ENCODE data around the gene EZR.

The EZR gene

DNA sequence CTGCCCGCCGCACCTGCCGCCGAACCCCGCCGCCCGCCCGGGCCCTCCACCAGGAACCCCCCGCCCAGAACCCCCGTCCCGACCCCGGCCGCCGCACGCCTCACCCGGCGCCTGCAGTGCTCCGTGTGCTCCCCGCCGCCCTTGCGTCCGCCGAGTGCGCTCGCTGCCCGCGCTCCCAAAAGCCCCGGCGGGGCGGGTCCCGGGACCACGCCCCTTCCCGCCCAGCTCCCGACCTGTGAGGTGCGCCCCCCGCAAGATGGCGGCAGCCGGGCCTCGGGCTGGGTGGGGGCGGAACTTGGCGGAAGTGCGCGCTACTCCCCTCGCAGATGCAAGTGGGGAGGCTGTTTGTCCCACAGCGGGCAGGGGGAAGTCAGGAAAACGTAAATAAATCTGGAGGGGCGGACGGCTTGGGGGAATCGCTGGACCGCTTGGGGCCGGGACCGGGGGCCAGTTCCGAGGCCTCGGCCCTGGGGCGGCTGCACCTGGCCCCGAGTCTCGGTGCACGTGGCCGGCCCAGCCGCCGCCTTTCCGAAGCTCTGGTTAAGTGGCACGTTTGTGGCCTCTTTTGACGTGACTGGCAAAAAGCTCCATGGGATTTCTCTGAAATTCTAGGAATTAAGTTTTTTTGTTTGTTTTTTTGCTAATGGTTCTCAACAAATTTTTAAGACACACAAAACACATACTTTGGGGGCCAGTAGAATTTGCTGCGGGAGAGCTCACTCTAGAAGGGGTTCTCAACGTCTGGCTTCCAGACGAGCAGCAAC, at the start of gene EZR:
Gene EZR, minus strand, starts transcription at position 156 of the 764 bp plus-strand sequence. CDS start 1,275 bp downstream, outside the sequence.
- peak; percentile 87 for DNase-seq

DNA sequence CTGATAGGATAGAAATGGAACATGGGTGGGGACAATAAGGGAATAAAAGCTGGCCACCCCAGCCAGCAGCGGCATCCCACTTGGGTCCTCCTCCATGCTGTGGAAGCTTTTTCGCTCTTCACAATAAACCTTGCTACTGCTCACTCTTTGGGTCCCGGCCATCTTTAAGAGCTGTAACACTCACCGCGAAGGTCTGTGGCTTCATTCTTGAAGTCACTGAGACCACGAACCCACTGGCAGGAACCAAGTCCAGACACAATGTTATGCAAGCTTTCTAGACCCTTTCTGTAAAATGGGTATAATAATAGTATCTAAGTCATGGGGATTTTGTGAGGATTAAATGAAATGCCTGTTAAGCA, 48.9 kb upstream of the EZR start:
- DNase-seq, result no peak

DNA sequence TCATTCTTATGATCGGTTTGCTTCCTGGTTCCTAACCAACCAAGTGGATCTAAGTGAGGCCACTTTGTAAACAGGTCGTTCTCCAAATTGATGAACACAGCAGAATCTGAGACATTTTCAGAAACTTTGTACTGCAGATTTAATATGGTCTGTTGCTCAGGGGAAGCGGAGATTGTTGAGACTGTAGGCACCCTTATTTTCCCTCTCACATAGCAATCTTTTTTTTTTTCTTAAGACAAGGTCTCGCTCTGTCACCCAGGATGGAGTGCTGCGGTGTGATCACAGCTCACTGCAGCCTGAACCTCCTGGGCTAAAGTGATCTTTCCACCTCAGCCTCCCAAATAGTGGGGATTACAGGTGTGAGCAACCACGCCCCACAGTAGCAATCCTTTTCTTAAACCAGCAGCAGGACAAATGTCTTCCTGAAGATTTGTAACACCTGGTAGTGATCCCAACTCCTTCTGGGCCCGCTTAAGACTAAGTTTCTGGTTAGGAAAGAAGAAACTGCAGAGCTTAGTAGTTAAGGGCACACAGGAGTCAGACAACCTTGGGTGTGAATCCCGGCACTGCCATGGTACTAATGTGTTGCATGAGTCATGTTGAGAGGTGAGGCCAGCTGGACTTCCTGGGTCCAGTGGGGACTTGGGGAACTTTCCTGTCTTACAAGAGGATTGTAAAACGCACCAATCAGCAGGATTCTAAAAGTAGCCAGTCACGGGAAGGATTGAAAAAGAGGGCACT, 48.4 kb upstream of the EZR start:
- no peak for DNase-seq

DNA sequence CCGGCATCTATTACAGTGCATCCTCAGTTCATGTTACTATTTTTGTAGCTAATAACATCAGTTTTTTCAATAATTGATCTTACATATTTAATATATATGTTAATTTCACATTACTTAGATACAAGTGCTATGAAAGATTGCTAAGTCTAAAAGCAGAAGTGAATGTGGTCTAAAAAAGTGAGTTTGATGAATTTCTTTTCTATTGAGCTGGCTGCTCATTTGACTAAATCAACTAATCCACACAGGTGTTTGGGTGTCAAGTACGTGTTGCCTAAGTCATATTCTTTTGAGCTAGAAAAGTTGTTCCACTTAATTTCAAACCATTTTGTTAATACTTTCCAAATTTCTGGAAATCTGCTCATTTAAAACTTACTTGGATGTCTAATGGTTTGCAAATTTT, 46.6 kb upstream of the EZR start:
- no peak for DNase-seq

DNA sequence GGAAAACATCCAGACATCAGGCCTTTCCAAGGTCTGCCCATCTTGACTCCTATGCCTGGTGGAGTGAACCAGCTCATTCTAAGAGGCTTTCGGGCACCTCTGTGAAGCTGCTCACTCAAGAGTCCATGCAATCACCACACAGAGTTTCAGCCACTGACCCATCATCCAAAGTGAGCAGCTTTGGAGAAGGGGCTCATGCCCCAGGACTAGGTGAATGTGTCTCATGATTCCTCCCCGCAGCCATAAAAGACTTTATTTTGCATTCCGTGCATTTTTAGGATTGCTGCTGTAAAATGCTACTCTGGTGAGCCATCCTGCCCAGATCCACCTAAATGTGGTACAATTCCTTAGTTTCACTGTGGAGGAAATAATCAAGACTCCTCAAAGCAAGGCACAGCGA, 44.5 kb upstream of the EZR start:
- DNase-seq, result no peak

DNA sequence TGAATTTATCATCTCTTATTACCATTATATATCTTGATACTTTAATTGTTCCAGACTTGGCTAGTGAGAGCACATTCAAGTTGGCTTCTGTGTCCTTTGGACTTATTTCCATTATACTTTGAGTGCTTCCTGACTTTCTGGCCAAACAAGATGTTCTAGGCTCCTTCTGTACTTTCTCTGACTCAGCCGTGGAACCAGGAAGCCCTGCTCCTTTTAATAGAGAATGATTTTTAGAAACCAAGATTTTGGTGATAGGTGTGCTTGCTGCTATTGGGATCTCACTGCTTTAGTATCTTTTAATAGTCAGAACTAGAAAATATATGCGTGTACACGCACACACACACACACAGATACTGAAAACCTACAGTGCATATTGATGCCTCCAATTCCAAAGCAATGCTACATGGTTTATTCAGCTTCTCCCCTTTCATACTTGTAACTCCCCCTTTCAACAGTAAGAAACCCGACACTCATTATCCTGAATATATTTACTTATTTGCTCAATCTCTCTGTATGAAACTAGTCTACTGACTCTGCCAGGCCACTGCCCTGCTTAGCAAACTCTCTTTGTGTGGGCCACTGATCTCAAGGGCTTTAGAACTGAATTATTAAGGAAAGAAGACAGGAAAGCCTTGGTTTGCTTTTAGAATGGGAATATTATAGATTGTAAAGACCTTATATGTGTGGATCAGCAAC, 42.7 kb upstream of the EZR start:
- DNase-seq, result no peak

DNA sequence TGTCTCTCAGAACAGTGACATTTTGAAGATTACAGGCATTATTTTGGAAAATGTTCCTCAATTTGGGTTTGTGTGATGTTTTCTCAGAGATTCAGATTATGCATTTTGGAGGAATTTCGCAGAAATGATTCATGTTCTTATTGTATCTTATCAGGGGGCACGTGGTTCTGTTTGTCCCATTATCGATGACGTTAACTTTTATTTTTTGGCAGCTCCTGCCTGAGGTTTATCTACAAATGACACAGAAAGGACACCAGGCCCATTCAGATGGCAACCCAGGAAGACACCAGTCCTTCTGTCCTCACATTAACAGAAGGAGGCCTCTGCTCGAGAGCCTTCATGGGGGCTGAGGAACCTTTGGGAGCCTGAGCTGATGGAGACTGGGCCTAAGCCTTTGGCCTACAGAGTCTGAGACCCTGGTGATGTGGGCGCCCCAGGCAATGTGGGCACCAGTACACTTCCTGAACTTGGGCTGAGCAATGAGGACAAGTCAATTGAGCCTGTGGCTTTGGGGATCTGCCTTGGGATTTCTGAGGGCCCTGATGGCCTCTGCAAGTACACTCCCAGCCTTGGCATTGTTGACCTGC, 41.2 kb upstream of the EZR start:
- no peak for DNase-seq

DNA sequence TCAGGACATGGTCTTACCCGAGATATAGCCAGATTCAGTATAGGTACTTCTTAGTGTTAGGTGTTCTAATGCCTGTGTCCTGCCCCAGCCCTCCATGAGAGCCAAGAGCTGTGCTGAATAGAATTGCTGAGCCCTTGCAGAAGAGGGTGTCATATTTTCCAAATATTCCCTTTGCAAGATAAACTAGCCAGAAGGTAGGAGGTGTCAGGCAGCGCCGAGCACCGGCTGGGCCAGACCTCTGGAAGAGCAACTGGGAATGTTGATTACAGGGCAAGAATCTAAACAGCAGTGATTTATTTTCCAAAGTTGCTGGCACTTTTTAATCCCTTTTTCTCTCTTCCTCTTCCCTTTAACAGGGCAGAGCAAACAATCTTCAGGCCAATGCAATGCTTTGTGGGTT, 37.1 kb upstream of the EZR start:
- DNase-seq, result no peak

DNA sequence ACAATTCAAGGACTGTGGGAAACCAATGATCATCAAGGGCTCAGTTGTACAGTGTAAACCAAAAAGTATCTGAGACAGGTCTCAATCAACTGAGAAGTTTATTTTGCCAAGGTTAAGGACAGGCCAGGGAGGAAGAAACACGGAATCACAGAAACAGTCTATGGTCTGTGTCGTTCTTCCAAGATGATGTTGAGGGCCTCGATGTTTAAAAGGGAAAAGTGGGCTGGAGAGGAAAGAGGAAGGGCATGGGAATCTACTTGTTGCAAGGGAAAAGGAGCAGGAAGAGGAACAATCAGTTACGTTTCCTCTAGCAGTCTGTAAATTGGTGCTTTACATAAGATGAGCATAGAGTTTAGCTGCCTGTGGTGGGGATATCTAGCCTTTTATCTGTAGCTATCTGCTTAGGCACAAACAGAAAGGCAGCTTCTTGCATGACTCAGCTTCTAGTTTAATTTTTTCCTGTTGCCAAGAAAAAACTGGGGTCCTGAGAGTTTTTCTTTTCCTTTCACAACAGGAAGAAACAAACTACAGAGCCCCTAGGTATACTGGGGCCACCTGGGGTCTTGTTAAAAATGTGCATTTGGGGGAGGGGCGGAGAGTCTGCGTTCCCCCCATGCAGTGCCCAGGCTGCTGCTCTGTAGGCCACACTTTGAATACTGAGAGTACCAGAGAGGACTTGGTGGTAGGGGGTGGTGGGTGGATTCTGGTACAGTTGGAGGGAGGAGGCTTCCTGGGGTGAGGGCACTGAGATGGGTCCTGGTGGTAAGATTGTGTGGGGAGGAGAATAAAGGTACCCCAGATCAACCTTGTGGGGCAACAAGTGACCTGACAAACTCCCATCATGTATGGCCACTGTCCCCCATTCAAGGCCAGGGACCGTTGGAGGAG, 35.3 kb upstream of the EZR start:
- no peak for DNase-seq

DNA sequence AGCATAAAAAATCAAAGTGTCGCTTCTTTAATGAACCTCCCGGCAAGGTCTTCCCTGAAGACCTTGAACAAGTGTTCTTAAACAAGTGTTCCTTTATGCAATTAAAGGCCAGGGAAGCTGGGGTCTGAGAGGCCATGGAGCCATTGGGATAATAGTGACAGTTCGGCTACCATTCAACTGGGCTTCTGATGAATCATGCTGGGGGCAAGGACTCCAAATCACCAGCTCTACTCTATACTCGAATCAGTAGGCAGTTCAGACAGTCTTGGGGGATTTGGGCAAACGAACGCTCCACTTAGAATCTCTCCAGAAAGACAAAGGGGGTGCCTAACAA, 34.7 kb upstream of the EZR start:
- no peak for DNase-seq

DNA sequence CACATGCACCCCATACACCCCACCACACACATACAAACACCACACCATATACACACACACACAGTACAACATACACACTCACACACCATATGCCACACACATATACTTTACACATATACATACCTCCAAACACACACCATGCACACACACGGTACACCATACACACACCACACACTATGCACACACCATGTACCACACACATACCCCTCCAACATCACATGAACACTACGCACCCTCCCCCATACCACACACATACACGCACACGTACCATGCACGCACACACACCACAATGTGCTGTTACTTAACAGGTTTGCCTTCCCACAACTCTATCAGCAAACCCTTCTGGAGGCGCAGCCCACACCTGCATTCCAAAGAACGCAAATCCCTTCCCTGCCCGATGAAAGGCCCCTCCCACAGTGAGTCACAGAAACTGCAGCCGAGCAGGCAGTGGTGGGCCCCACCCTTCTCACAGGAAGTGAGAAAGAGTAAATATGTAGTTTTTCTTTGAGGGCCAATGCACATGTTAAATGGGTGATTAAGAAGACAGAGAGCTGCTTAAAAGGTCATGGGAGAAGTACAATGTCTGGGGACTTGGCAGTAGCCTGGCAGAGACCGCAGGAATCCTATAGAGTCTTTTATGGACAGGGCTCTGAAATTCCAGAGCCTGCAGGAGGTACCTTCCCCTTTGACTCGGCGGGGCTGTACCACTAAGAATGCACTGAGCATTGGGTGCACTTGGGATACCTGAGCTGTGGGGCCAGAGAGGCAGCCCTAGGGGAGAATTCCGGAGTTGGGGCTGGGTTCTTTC, 34.1 kb upstream of the EZR start:
- DNase-seq, result peak; percentile 83

DNA sequence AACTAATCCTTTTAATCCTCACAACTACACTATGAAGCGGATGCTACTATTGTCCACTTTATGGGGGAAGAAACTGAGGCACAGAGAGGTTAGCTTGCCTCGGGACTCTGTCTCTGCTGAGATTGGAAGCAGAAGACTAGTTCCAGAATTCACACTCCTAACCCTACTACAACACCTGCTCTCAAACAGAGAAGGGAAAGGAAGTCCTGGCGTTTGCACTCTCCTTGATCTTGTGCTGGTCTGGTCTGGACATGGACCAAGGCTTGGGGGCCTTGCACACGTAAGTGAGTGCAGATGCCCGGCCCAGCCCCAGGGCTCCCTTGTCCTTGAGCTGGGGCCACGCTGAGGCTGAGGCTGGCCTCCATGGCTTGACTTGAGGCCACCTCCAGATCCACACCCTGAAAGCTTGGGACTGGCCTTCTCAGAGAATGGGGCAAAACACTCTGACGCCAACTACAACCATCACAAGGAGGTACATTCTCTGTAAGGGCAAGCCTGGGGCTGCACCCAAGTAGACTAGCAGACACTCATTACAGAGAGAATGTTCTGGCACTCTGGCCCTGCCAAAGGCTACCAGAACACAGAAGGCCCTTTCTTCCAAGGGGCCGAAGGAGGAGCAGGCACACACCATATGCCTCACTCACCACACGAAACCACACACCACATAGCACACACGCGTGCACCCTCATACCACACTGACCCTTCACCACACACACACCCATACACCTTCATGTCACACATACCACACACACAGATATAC, 33.3 kb upstream of the EZR start:
- DNase-seq, result no peak

DNA sequence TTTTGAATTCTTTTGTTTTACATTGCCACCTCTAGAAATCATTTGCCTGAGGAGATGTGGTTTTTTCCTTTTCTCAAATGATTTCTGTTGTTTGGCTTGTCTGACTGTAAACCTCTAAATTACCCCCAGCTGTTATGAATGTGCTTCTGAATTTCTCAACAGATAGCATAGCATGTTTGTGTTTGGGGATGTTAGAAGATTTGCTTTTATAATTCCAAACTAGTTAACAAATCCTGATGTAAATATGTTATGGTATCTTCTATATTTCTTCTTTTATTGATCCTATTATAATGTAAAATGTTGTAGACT, 31.6 kb upstream of the EZR start:
- no peak for DNase-seq

DNA sequence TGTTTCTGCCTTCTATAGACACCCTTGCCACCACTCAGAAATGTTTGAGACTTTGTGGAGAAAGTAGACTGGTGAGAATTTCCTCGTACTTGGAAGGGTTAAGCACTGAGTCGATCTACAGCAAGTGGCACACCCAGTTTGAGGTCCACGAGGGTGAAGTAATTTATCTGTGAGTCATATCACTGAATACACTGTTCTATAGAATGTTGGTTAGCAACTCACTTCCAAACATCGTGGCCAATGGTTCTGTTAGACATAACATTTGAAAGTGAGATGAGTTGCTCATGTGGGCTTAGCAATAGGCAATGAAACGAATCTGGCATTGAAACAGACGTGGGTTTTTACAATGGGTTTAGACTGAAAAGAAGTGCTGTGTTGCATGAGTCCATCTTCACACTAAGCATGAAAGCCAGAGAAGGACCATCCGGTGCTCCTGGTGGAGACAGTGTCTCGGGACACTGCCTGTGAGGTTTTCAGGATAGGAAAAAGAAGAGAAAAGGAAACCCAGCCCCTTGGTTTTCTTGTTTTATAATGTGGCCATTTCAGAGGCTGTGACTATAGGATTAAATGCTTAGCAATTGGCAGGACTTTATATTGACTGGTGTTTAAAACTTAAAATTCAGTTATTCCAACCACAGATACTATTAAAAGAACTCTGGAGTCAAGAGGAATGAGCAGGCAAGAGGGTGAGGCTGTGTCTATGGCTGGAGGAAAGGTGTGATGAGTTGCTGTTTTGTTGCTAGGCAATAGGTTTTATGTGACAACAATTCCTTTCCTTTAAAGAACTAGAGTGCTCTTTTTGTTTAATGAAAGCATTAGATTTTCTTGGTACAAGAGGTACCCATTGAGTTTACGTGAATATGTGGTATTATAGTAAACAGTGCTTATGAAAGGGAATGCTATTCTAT, 31.0 kb upstream of the EZR start:
- peak; percentile 40 for DNase-seq

DNA sequence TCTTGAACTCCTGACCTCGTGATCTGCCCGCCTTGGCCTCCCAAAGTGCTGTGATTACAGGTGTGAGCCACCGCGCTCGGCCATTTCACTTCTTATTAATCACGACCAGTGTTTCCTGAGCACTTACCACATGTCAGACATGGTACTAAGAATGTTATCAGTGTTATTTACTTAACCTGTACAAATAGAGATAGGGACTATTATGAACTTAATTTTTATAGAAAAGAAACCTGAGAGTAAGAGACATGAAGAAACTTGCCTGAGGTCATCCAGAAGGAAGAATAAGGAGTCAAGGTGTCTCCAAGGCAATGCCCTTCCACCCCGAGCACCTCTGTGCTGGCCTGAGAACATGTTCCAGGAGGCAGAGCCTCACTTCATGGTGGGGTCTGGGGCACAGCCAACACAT, 29.3 kb upstream of the EZR start:
- DNase-seq, result no peak

DNA sequence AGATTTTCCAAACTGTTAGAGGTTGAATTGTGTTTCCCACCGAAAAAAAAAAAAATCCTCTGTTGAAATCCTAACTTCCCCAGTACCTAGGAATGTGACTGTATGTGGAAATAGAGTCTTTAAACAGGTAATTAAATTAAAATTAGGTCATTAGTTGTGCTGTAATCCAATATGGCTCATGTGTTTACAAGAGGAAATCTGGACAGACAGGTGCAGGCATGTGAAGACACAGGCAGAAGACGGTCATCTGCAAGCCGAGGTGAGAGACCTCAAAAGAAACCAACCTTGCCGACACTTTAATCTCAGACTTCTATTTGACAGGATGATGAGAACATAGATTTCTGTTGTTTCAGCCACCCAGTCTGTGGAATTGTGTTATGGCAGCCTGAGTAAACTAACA, 28.6 kb upstream of the EZR start:
- DNase-seq, result no peak

DNA sequence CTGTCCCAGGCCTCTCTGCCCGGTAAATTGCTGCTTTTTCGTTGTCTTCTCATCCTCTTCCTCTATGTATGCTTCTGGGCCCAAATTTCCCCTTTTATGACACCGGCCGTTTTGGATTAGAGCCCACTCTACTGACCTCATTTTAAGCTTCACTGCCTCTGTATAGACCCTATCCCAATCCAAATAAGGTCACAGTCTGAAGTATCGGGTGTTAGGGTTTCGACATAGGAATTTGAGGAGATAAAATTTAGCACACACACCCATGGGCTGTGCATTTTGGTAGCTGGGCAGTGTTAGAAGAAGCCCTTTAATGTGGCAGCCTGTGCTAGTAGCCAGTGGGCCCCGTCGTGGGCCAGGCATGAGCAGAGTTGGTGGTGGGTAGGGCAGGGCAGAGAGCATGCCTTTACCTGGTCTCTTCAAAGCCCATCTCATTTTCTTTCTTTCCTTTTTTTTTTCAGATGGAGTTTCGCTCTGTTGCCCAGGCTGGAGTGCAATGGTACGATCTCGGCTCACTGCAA, 27.9 kb upstream of the EZR start:
- DNase-seq, result no peak

DNA sequence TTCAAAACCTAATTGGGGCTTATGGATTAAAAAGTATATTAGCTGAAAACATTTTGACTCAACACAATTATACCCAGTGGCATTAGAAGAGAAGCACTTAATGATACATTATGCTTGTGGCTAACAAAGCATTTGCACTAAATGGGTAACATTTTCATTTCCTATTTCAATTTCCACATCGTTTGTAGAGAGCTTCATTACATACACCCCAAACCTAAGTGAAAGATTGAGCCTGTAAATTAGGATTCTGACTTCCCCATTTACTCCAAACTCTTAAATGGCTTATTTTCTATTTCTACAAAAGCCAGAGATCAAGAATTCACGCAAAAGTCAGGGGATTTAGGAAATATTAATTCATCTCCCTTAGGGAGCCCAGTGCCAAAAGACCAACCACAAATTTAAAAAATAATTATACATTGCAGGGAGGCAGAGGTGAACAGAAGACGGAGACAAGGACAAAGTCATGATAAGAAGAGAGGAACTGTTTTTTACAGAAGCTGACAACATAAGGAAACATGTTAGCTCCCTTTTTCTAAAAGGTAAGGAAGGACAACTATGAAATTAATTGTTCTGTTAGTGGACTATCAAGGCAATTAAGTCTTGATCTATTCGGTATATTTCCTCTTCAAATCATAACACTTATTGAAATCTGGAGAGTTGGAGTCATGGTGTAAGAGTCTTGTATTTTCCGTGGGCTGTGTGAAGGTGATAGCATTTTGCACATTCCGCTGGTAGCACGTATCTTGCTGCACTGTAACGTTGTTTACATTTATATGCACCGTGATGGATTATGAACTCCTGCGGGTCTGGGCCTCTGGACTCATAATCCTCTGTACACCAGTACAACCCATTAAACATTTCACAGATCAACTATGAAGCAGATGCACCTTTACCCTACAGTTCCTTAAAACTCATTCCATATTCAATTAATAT, 24.8 kb upstream of the EZR start:
- DNase-seq, result no peak

DNA sequence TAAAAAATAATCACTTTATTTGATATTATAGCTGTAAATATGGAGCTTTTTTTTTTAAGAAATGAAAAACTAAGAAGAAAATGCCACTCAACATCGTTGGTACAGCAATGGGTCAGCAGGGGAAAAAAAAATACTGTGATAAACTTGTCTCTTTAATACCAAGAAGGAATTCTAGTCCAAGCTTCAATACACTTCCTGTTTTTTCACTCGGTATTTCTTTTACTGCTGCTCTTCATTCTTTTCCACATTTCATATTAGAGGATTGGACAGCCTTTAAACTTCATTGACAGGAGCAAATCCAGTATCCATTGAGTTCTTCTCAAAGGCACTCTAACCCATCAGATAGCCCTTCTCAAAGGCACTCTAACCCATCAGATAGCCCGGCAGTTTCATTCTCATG, 22.2 kb upstream of the EZR start:
- no peak for DNase-seq
